ENCODE results near the gene PIGT.

DNA sequence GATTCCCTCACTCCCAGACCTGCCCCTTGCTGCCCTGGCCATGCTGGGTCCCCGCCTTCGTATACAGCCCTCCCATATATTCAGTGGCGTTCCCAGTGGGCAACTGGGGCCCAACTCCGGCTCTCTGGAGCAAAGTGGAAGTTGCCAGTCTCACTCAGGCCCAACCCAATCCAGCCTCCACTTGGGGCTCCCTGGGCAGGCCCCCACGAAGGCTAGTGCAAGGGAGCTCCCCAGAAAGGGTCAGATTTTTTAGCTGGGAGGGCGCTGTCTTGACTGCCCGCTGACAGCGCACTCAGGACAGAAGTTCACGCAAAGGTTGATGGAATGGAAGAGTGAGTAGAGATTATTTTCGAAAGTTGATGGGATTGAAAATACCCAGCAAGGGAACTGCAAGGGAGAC is 43.7 kb upstream of the PIGT start:
- TF ChIP-seq POLR2A (IDR thresholded peaks at IDR 0.05; ENCODE audit: low read depth, low read length) (no peak), POLR2AphosphoS5 (IDR thresholded peaks at IDR 0.05; ENCODE audit: low read depth, low read length) (no peak), TAF1 (IDR thresholded peaks at IDR 0.05; ENCODE audit: borderline replicate concordance, low read depth, low read length) (no peak)
